Suprapubic skin (tissue), 4 donors: ENCODE results near the gene GUCY1B1. TPM values are rescaled to one million over a fixed set of nuclear protein-coding genes. Genes with fewer than 3 reads are reported as not detected.

Source experiments
- DNase-seq, 2 donors: peaks; one replicate each; pipeline ENCODE4 v3.0.0-alpha.2; 2019; ENCODE audit warnings: low spot score in 2 of 2
- H3K27ac ChIP-seq: fragments of 200-600 bp; sonication (generic); one replicate; pipeline ENCODE4 v1.5.1; 2019
- H3K27me3 ChIP-seq: fragments of 200-600 bp; sonication (generic); one replicate; pipeline ENCODE4 v1.5.1; 2019
- H3K36me3 ChIP-seq: fragments of 200-600 bp; sonication (generic); one replicate; pipeline ENCODE4 v1.5.1; 2019
- H3K4me1 ChIP-seq: fragments of 200-600 bp; sonication (generic); one replicate; pipeline ENCODE4 v1.5.1; 2019
- H3K4me3 ChIP-seq: fragments of 200-600 bp; sonication (generic); one replicate; pipeline ENCODE4 v1.5.1; 2019; ENCODE audit warnings: mild to moderate bottlenecking
- H3K9me3 ChIP-seq: fragments of 200-600 bp; sonication (generic); one replicate; pipeline ENCODE4 v1.5.1; 2019
- EP300 ChIP-seq: sonication (generic); formaldehyde crosslinking; IDR thresholded peaks from one replicate; pipeline ENCODE4 v1.6.1; 2017; ENCODE audit warnings: antibody characterized with exemption
- POLR2A ChIP-seq, 2 donors: fragments of 450-650 bp; IDR thresholded peaks; one replicate each; pipeline ENCODE4 v1.6.1; 2017; ENCODE audit warnings: antibody characterized with exemption in 2 of 2, mild to moderate bottlenecking in 2 of 2, moderate library complexity in 2 of 2
- POLR2AphosphoS5 ChIP-seq, 3 donors: sonication (generic); formaldehyde crosslinking; IDR thresholded peaks; one replicate each; pipeline ENCODE4 v1.6.1; 2017; ENCODE audit warnings: antibody characterized with exemption in 3 of 3
- WGBS: methylation state at CpG from one replicate; pipeline ENCODE4 v1.1.5; 2018; 5-methylcytosine and 5-hydroxymethylcytosine counted together
- total RNA-seq, 4 donors: library from RNA; depleted of rRNA; stranded (reverse); fragments of >200 nt; gene quantifications; one replicate each; pipeline ENCODE4 v1.1.0, GENCODE V29; 2016
- TF ChIP-seq, protein P1 (sequence below), 2 donors: fragments of 200-600 bp in 1 of 2; fragments of 450-650 bp in 1 of 2; sonication (generic) in 1 of 2; IDR thresholded peaks; one replicate each; pipeline ENCODE4 v1.5.1; 2016 to 2019; ENCODE audit warnings: antibody characterized with exemption in 2 of 2, mild to moderate bottlenecking in 1 of 2, moderate library complexity in 1 of 2

Gene GUCY1B1
- total RNA-seq, 4 donors from 2014 or later = 2.0 to 8.1 (median 4.3) TPM

DNA sequence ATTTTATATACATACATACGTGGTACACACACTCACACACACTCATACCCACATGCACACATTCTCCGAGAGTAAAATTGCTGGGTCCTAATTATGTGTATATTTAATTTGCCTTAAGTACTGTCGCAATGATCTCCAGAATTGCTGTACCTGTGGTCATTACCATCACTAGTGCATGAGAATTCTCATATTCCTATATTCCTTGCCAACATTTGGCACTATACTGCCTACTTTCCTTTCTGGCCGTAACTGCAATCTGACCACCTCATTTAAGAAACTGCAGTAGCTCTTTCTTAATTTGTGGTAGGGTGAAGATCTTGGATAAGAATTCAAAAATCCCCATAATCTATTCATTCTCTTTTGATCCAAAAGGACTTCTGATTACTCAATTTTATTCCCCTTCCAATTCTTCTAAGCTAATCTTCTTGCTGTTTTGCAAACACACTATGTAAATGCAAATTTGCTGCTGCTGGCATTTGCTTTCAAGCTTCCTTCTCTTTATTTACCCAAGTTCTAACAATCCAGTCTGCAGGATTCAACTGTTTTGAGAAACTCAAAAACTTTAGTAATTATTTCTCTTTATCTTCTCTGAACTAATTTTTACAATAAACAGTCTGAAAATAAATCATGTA, 62.2 kb downstream of the GUCY1B1 start:
- no peaks in the 10 kb centered on the region for H3K4me1 ChIP-seq
- no peak overlapping the region for H3K4me3 ChIP-seq
- H3K36me3 ChIP-seq = no peaks in the 10 kb centered on the region
- DNase-seq = no peak
- TF ChIP-seq POLR2A (IDR thresholded peaks at IDR 0.05) = no peak
- TF ChIP-seq POLR2AphosphoS5 (IDR thresholded peaks at IDR 0.05) = no peak
- no peak for TF ChIP-seq EP300
- TF ChIP-seq, protein P1, sequence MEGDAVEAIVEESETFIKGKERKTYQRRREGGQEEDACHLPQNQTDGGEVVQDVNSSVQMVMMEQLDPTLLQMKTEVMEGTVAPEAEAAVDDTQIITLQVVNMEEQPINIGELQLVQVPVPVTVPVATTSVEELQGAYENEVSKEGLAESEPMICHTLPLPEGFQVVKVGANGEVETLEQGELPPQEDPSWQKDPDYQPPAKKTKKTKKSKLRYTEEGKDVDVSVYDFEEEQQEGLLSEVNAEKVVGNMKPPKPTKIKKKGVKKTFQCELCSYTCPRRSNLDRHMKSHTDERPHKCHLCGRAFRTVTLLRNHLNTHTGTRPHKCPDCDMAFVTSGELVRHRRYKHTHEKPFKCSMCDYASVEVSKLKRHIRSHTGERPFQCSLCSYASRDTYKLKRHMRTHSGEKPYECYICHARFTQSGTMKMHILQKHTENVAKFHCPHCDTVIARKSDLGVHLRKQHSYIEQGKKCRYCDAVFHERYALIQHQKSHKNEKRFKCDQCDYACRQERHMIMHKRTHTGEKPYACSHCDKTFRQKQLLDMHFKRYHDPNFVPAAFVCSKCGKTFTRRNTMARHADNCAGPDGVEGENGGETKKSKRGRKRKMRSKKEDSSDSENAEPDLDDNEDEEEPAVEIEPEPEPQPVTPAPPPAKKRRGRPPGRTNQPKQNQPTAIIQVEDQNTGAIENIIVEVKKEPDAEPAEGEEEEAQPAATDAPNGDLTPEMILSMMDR (IDR thresholded peaks at IDR 0.05) = no peak
- H3K27ac ChIP-seq = no peak overlapping the region
- no peaks in the 10 kb centered on the region for H3K9me3 ChIP-seq
- WGBS = 84% methylated on average over 4 of the region's 4 CpGs
- H3K27me3 ChIP-seq = no peaks in the 10 kb centered on the region

DNA sequence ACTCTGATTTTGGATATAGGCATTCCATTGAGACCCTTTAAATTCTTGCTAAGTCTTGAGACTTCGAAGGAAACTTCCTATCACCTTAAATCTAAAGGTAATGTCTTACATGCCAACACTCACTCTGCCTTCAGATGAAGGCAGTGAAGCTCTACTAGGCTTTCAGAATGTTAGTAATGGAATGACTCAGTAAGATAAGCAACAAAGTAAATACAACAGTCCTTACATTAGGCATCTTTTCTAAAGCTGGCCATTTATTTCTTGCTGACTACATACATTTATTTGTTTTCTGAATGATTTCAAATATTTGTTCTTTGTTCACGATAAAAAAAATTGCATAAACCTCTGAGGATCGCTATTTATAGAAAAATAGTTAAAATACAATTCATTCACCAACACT, 63.8 kb downstream of the GUCY1B1 start:
- TF ChIP-seq EP300 (no peak), POLR2AphosphoS5 (IDR thresholded peaks at IDR 0.05) (no peak)
- H3K4me3 ChIP-seq = no peak overlapping the region
- no peaks in the 10 kb centered on the region for H3K36me3 ChIP-seq
- 82% methylated on average over 3 of the region's 3 CpGs for WGBS
- H3K27me3 ChIP-seq = no peaks in the 10 kb centered on the region
- no peaks in the 10 kb centered on the region for H3K4me1 ChIP-seq
- no peak overlapping the region for H3K27ac ChIP-seq
- H3K9me3 ChIP-seq = no peaks in the 10 kb centered on the region
- DNase-seq = no peak

DNA sequence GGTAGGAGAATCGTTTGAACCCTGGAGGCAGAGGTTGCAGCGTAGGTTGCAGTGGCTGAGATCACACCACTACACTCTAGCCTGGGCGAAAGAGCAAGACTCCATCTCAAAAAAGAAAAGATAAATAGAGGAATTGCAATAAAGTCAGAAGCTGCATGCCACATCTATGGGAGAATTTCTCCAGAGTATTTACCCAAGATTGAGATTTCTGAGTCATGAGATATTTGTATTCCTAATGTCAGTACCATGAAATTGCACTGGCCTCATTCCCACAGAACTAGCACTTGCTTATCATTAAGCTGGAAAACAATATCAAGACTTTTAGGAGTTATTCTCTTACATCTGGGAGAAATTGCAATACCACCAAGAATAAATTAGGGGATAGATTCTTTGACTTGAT, 69.8 kb downstream of the GUCY1B1 start:
- WGBS = 93% methylated on average over 3 of the region's 3 CpGs
- Histone ChIP-seq H3K9me3 (no peaks in the 10 kb centered on the region), H3K4me3 (no peak overlapping the region), H3K4me1 (no peaks in the 10 kb centered on the region), H3K27me3 (no peaks in the 10 kb centered on the region), H3K36me3 (no peaks in the 10 kb centered on the region), H3K27ac (no peak overlapping the region)
- DNase-seq = no peak
- TF ChIP-seq, protein P1 (IDR thresholded peaks at IDR 0.05) = no peak
- TF ChIP-seq POLR2AphosphoS5 (IDR thresholded peaks at IDR 0.05) (no peak), EP300 (no peak), POLR2A (IDR thresholded peaks at IDR 0.05) (no peak)

DNA sequence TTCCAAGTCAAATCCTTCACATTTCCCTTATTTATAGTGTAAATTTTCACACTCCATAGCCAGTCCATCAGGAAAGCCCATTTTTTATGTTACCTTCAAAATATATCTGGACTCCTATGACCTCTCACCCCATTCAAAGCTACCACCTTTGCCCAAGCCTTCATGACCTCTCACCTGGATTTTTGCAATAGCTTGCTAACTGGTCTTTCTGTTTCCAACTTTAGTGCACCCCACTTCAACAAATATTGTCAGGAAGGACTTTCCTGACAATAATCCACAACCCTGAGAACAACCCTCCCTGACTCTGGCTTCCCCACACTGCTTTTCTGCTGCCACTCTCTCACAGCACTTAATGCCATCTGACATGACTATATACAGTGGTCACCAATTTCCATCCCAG, 73.8 kb downstream of the GUCY1B1 start:
- Histone ChIP-seq H3K27me3 (no peaks in the 10 kb centered on the region), H3K27ac (no peak overlapping the region), H3K4me1 (no peaks in the 10 kb centered on the region), H3K36me3 (no peaks in the 10 kb centered on the region), H3K4me3 (no peak overlapping the region), H3K9me3 (no peaks in the 10 kb centered on the region)
- TF ChIP-seq POLR2A (IDR thresholded peaks at IDR 0.05) (no peak), EP300 (no peak), POLR2AphosphoS5 (IDR thresholded peaks at IDR 0.05) (no peak)
- TF ChIP-seq, protein P1 (IDR thresholded peaks at IDR 0.05) = no peak
- DNase-seq = no peak

DNA sequence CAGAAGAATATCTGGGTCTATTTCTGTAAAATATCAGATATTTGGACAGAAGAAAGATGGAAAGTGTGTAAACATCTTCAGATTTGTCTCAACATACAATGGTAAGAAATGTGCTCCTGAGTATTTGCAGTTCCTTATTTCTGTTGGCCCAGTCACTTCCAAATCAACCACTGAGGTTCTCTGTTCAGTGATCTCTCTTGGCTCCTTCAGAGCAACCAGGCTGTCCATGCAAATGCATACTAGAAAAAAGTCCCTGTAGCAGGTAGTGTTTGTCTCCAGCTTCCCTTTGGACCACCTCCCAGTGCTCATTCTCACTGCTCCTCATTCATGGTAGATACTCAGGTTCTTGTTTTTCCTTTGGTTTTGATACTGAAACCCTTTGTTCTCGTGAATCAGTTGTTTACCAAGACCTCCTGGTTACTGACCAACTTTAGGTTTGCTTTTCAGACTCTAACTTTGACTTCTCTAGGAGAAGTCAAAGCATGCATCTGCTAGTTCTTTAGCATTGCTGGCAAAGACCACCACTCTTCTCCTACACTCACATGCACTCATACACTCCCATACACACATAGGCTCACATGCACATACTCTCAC, 78.5 kb downstream of the GUCY1B1 start:
- 79% methylated on average over 1 of the region's 1 CpG for WGBS
- no peaks in the 10 kb centered on the region for H3K27me3 ChIP-seq
- H3K27ac ChIP-seq = no peak overlapping the region
- H3K4me1 ChIP-seq = no peaks in the 10 kb centered on the region
- TF ChIP-seq POLR2A (IDR thresholded peaks at IDR 0.05) = no peak
- TF ChIP-seq EP300 = no peak
- TF ChIP-seq, protein P1 (IDR thresholded peaks at IDR 0.05) = no peak
- TF ChIP-seq POLR2AphosphoS5 (IDR thresholded peaks at IDR 0.05) = no peak
- DNase-seq = no peak
- H3K36me3 ChIP-seq = no peaks in the 10 kb centered on the region
- no peaks in the 10 kb centered on the region for H3K9me3 ChIP-seq
- no peak overlapping the region for H3K4me3 ChIP-seq
